ENCODE data around the gene MPDZ. TPM values are rescaled to one million over a fixed set of nuclear protein-coding genes. Genes with fewer than 3 reads are reported as not detected.

The MPDZ gene
- polyA plus RNA-seq, 1 experiment, result 22.0 TPM

GRCh38 chr9:13274886-13275641 is 4.4 kb downstream of the MPDZ start:
- DNase-seq (ENCODE audit: low read depth), result no peak
- ChIA-PET POLR2A (no interaction called here), CTCF (no interaction called here)
- TF ChIP-seq CTCF (IDR thresholded peaks at IDR 0.05; ENCODE audit: insufficient read depth, low read depth, low read length), result no peak
- Histone ChIP-seq H3K36me3 (ENCODE audit: control insufficient read depth, insufficient read depth, low read length) (no peaks in the 10 kb centered on the region; the same call in 1 of the 2 replicates), H3K27me3 (ENCODE audit: control insufficient read depth, insufficient read depth, low read length) (no peaks in the 10 kb centered on the region), H3K4me3 (ENCODE audit: low read depth, low read length) (no peak overlapping the region)

- DNase-seq (ENCODE audit: low read depth), result no peak
- TF ChIP-seq CTCF (IDR thresholded peaks at IDR 0.05; ENCODE audit: insufficient read depth, low read depth, low read length), result no peak
- ChIA-PET CTCF (no interaction called here), POLR2A (no interaction called here)
- H3K36me3 ChIP-seq (ENCODE audit: control insufficient read depth, insufficient read depth, low read length), result no peaks in the 10 kb centered on the region; the same call in 1 of the 2 replicates
- H3K27me3 ChIP-seq (ENCODE audit: control insufficient read depth, insufficient read depth, low read length), result no peaks in the 10 kb centered on the region
- no peak overlapping the region for H3K4me3 ChIP-seq (ENCODE audit: low read depth, low read length)
Measured at GRCh38 chr9:13270734-13271133, 8.8 kb downstream of the MPDZ start.

- no peak for TF ChIP-seq CTCF (IDR thresholded peaks at IDR 0.05; ENCODE audit: insufficient read depth, low read depth, low read length)
- ChIA-PET CTCF (interaction anchor here (0.8 kb wide), 1 partner anchor 28 kb away, joined by 3 read pairs; no protein-coding TSS in a partner anchor), POLR2A (no interaction called here)
- no peak overlapping the region for H3K4me3 ChIP-seq (ENCODE audit: low read depth, low read length)
- H3K36me3 ChIP-seq (ENCODE audit: control insufficient read depth, insufficient read depth, low read length), result no peaks in the 10 kb centered on the region; the same call in 1 of the 2 replicates
- DNase-seq (ENCODE audit: low read depth), result no peak
- no peaks in the 10 kb centered on the region for H3K27me3 ChIP-seq (ENCODE audit: control insufficient read depth, insufficient read depth, low read length)
Measured at GRCh38 chr9:13269589-13270452, 9.7 kb downstream of the MPDZ start.

GRCh38 chr9:13268469-13268868 is 11.0 kb downstream of the MPDZ start:
- DNase-seq (ENCODE audit: low read depth), result no peak
- no peak for TF ChIP-seq CTCF (IDR thresholded peaks at IDR 0.05; ENCODE audit: insufficient read depth, low read depth, low read length)
- ChIA-PET POLR2A (no interaction called here), CTCF (interaction anchor here (1.1 kb wide), 1 partner anchor 1158 kb away, joined by 3 read pairs; no protein-coding TSS in a partner anchor)
- Histone ChIP-seq H3K4me3 (ENCODE audit: low read depth, low read length) (no peak overlapping the region), H3K27me3 (ENCODE audit: control insufficient read depth, insufficient read depth, low read length) (no peaks in the 10 kb centered on the region), H3K36me3 (ENCODE audit: control insufficient read depth, insufficient read depth, low read length) (no peaks in the 10 kb centered on the region; the same call in 1 of the 2 replicates)

- CTCF ChIA-PET, result interaction anchor here (1.1 kb wide), 1 partner anchor 1158 kb away, joined by 3 read pairs; no protein-coding TSS in a partner anchor
- Histone ChIP-seq H3K4me3 (ENCODE audit: low read depth, low read length) (no peak overlapping the region), H3K36me3 (ENCODE audit: control insufficient read depth, insufficient read depth, low read length) (no peaks in the 10 kb centered on the region; the same call in 1 of the 2 replicates), H3K27me3 (ENCODE audit: control insufficient read depth, insufficient read depth, low read length) (no peaks in the 10 kb centered on the region)
- POLR2A ChIA-PET, result no interaction called here
- DNase-seq (ENCODE audit: low read depth), result peak; percentile 44
- TF ChIP-seq CTCF (IDR thresholded peaks at IDR 0.05; ENCODE audit: insufficient read depth, low read depth, low read length), result no peak
Measured at GRCh38 chr9:13267743-13268142, 11.7 kb downstream of the MPDZ start.

Measured in BJ (cell line).